Sigmoid colon (tissue), 7 donors: ENCODE data around the gene PAPPA. TPM values are rescaled to one million over a fixed set of nuclear protein-coding genes. Genes with fewer than 3 reads are reported as not detected.

Source experiments
- DNase-seq: peaks from one replicate; pipeline ENCODE4 v3.0.0-alpha.2; 2019
- H3K27ac ChIP-seq, 4 donors: fragments of 200-600 bp; sonication (generic); one replicate each; pipeline ENCODE4 v1.5.1; 2016 to 2019; ENCODE audit warnings: mild to moderate bottlenecking in 1 of 4
- H3K27me3 ChIP-seq, 3 donors: fragments of 200-600 bp; sonication (generic); one replicate each; pipeline ENCODE4 v1.5.1; 2019; ENCODE audit warnings: mild to moderate bottlenecking in 1 of 3
- H3K36me3 ChIP-seq, 4 donors: fragments of 200-600 bp; sonication (generic); one replicate each; pipeline ENCODE4 v1.5.1; 2016 to 2019
- H3K4me1 ChIP-seq, 4 donors: fragments of 200-600 bp; sonication (generic); one replicate each; pipeline ENCODE4 v1.5.1; 2017 to 2019
- H3K4me3 ChIP-seq, 4 donors: fragments of 200-600 bp; sonication (generic); one replicate each; pipeline ENCODE4 v1.5.1; 2017 to 2019; ENCODE audit warnings: mild to moderate bottlenecking in 2 of 4, moderate library complexity in 1 of 4
- H3K9me3 ChIP-seq, 4 donors: fragments of 200-600 bp in 3 of 4; sonication (generic) in 3 of 4; one replicate each; pipeline versions ENCODE4 v1.5.1 to v1.6.1; 2013 to 2019
- EP300 ChIP-seq, 4 donors: sonication (generic); formaldehyde crosslinking; IDR thresholded peaks; one replicate each; pipeline ENCODE4 v1.6.1; 2017; ENCODE audit warnings: antibody characterized with exemption in 4 of 4
- POLR2A ChIP-seq, 2 donors: fragments of 450-650 bp; IDR thresholded peaks; one replicate each; pipeline ENCODE4 v1.6.1; 2016; ENCODE audit warnings: antibody characterized with exemption in 2 of 2, mild to moderate bottlenecking in 2 of 2, moderate library complexity in 2 of 2
- POLR2AphosphoS5 ChIP-seq, 4 donors: sonication (generic); formaldehyde crosslinking; IDR thresholded peaks; one replicate each; pipeline ENCODE4 v1.6.1; 2017; ENCODE audit warnings: antibody characterized with exemption in 4 of 4
- WGBS, 2 donors: extraction: QIAGEN DNeasy Blood & Tissue Kit; methylation state at CpG; one replicate each; pipeline ENCODE4 v1.1.7; 2013; 5-methylcytosine and 5-hydroxymethylcytosine counted together
- intact Hi-C: fragments of 100-400 bp; cut with DNase I; formaldehyde crosslinking; loops from one replicate; pipeline ENCODE4 v1.15.1; 2023
- polyA plus RNA-seq, 3 donors: library from polyadenylated mRNA; stranded (reverse); fragments of 200-250 nt; gene quantifications; one replicate each; pipeline ENCODE4 v1.2.3, GENCODE V29; 2013
- total RNA-seq, 4 donors: library from RNA; depleted of rRNA; stranded (reverse); fragments of >200 nt; gene quantifications; one replicate each; pipeline ENCODE4 v1.1.0, GENCODE V29; 2016
- TF ChIP-seq, protein P1 (sequence below), 4 experiments: fragments of 450-650 bp in 3 of 4; fragments of 200-600 bp in 1 of 4; IDR thresholded peaks; one replicate each; pipeline ENCODE4 v1.5.1; 2016 to 2019; ENCODE audit warnings: antibody characterized with exemption in 4 of 4, mild to moderate bottlenecking in 3 of 4, moderate library complexity in 2 of 4
- donor health status: healthy with polysubstance abuse.
- donor health status: Bipolar disorder and iron deficiency.
- donor health status: healthy.

PAPPA gene
- total and polyA plus RNA-seq, 7 donors, result under 0.01 to 6.6 (median 3.6) TPM

DNA sequence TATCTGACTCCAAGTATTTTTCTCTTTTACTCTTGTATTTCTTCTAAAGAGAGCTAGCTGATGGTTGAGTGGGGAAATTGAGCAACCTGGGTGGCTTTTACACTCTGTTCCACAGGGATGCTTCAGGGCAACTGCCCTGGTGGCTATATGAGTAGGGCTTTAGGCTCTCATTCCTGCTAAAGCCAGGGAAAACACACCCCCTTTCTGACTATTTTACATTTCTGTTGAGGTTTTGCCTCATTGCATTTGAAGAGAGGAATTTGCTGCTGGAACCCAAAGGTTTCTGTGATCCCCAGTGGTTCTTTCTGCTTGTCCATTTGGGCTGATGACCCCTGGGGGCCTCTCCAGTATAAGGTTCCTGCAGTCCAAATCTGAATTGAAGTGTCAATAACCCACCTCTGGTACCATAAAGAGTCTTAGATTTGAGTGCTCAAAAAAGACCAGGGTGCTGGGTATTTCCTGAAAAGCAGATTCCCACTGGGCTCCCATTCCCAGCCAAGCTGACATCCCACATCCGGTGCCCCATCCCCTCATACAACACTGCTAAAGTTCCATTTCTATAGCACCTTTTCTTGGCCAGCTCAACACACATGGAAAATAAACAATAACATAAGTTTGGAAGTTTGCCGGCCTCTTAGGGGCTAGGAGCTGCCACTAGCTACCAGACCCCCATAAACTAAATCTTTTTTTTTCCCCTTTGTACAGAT lies 59.5 kb downstream of the PAPPA start:
- H3K4me3 ChIP-seq, result no peak overlapping the region
- no peaks in the 10 kb centered on the region for H3K4me1 ChIP-seq
- DNase-seq, result no peak
- H3K27me3 ChIP-seq, result no peaks in the 10 kb centered on the region
- WGBS, 2 donors, result 69 to 83% methylated on average over 2 of the region's 2 CpGs
- no peaks in the 10 kb centered on the region for H3K9me3 ChIP-seq
- H3K36me3 ChIP-seq, result no peaks in the 10 kb centered on the region
- no peak overlapping the region for H3K27ac ChIP-seq
- TF ChIP-seq POLR2AphosphoS5 (IDR thresholded peaks at IDR 0.05), result no peak
- no peak for TF ChIP-seq EP300 (IDR thresholded peaks at IDR 0.05)
- TF ChIP-seq POLR2A (IDR thresholded peaks at IDR 0.05), result no peak
- TF ChIP-seq, protein P1, sequence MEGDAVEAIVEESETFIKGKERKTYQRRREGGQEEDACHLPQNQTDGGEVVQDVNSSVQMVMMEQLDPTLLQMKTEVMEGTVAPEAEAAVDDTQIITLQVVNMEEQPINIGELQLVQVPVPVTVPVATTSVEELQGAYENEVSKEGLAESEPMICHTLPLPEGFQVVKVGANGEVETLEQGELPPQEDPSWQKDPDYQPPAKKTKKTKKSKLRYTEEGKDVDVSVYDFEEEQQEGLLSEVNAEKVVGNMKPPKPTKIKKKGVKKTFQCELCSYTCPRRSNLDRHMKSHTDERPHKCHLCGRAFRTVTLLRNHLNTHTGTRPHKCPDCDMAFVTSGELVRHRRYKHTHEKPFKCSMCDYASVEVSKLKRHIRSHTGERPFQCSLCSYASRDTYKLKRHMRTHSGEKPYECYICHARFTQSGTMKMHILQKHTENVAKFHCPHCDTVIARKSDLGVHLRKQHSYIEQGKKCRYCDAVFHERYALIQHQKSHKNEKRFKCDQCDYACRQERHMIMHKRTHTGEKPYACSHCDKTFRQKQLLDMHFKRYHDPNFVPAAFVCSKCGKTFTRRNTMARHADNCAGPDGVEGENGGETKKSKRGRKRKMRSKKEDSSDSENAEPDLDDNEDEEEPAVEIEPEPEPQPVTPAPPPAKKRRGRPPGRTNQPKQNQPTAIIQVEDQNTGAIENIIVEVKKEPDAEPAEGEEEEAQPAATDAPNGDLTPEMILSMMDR (IDR thresholded peaks at IDR 0.05), result no peak
- intact Hi-C loops, result no loop called here

GRCh38 chr9:116213693-116214047 lies 60.1 kb downstream of the PAPPA start:
- no peak overlapping the region for H3K27ac ChIP-seq
- 58 to 76% methylated on average over 3 of the region's 3 CpGs for WGBS, 2 donors
- no peaks in the 10 kb centered on the region for H3K4me1 ChIP-seq
- no peaks in the 10 kb centered on the region for H3K36me3 ChIP-seq
- H3K9me3 ChIP-seq, result no peaks in the 10 kb centered on the region
- H3K4me3 ChIP-seq, result no peak overlapping the region
- no peak for TF ChIP-seq POLR2AphosphoS5 (IDR thresholded peaks at IDR 0.05)
- TF ChIP-seq POLR2A (IDR thresholded peaks at IDR 0.05), result no peak
- TF ChIP-seq, protein P1 (IDR thresholded peaks at IDR 0.05), result no peak
- TF ChIP-seq EP300 (IDR thresholded peaks at IDR 0.05), result no peak
- intact Hi-C loops, result no loop called here
- no peaks in the 10 kb centered on the region for H3K27me3 ChIP-seq
- DNase-seq, result no peak

DNA sequence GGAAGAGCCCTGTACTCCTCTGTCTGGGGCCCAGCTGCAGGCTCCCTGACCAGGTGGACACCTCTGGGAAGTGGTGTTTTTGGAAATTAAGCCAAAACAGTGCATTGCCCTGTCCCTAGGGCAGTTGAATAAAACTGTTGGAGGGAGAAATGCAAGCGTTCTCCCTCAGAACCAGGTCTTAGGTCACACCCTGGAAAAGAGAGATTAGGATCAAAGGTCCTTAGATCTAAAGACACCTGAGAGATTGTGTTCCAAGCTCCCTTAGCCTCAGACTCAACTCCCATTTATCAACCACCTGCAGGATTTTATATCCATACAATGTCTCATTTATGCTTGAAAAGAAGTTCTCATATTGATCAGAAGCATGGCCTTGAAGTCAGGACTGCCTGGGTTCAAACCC lies 64.8 kb downstream of the PAPPA start:
- no peaks in the 10 kb centered on the region for H3K4me1 ChIP-seq
- no peak overlapping the region for H3K27ac ChIP-seq
- no peaks in the 10 kb centered on the region for H3K9me3 ChIP-seq
- DNase-seq, result no peak
- no peaks in the 10 kb centered on the region for H3K36me3 ChIP-seq
- H3K27me3 ChIP-seq, result no peaks in the 10 kb centered on the region
- TF ChIP-seq EP300 (IDR thresholded peaks at IDR 0.05), result no peak
- TF ChIP-seq POLR2A (IDR thresholded peaks at IDR 0.05), result no peak
- TF ChIP-seq POLR2AphosphoS5 (IDR thresholded peaks at IDR 0.05), result no peak
- TF ChIP-seq, protein P1 (IDR thresholded peaks at IDR 0.05), result no peak
- intact Hi-C loops, result no loop called here
- no peak overlapping the region for H3K4me3 ChIP-seq
- 21 to 56% methylated on average over 1 of the region's 1 CpG for WGBS, 2 donors

DNA sequence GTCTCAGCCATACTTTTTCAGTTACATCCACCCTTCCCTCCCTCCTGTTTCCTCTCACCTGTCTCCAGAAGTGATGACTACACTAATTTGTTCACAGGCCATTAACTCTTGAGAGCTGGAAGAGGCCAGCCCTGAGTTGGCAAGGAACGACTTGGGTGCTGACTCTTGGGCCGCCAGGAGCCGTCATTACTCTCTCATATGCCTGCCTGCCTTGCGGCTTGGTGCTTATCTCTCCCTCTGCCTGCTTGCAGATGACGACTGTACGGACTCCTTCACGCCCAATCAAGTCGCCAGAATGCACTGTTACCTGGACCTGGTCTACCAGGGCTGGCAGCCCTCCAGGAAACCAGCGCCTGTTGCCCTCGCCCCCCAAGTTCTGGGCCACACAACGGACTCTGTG lies 66.1 kb downstream of the PAPPA start:
- Histone ChIP-seq H3K4me1 (no peaks in the 10 kb centered on the region), H3K9me3 (no peaks in the 10 kb centered on the region), H3K27me3 (no peaks in the 10 kb centered on the region), H3K27ac (no peak overlapping the region), H3K36me3 (no peaks in the 10 kb centered on the region), H3K4me3 (no peak overlapping the region)
- DNase-seq, result no peak
- TF ChIP-seq POLR2A (IDR thresholded peaks at IDR 0.05) (no peak), EP300 (IDR thresholded peaks at IDR 0.05) (no peak), POLR2AphosphoS5 (IDR thresholded peaks at IDR 0.05) (no peak)
- TF ChIP-seq, protein P1 (IDR thresholded peaks at IDR 0.05), result no peak
- intact Hi-C loops, result no loop called here
- WGBS, 2 donors, result 82 to 86% methylated on average over 11 of the region's 11 CpGs

DNA sequence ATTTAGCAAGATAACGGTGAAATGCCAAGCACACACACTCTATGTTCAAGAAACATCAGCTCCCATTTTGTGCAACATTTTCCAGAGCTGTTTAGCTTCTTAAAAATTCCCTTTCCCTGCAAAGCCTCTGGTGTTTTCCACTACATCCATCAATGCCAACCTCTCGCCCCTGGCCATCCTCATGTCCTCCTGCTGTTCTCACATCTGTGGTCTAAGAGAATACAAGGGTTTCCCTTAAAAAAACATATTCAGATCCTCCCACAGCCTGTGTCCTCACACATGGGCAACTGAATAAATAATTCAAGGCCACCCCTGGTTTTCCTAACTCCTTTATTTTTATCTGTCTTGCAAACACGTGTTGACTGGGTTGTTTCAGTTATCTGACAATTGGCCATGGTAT lies 70.3 kb downstream of the PAPPA start:
- WGBS, 2 donors, result 77 to 81% methylated on average over 3 of the region's 3 CpGs
- Histone ChIP-seq H3K4me3 (no peak overlapping the region), H3K9me3 (no peaks in the 10 kb centered on the region), H3K27ac (no peak overlapping the region), H3K4me1 (no peaks in the 10 kb centered on the region), H3K36me3 (no peaks in the 10 kb centered on the region), H3K27me3 (no peaks in the 10 kb centered on the region)
- no peak for TF ChIP-seq POLR2A (IDR thresholded peaks at IDR 0.05)
- no peak for TF ChIP-seq EP300 (IDR thresholded peaks at IDR 0.05)
- no peak for TF ChIP-seq POLR2AphosphoS5 (IDR thresholded peaks at IDR 0.05)
- TF ChIP-seq, protein P1 (IDR thresholded peaks at IDR 0.05), result no peak
- DNase-seq, result no peak
- intact Hi-C loops, result no loop called here
